Limb (tissue), 2 donors: Measurements from ENCODE around the gene OR8B8.
A peak's percentile ranks its signal among the peaks of the same experiment; 100 is the strongest.
"Not testable (repeated sequence)": the region's sequence is repeated elsewhere in the genome, so short reads cannot be mapped to it uniquely, and the experiment has no call there.

Source experiments
- DNase-seq, 2 donors: peaks; one replicate each; pipeline ENCODE4 v3.0.0-alpha.2; 2016; ENCODE audit errors: extremely low spot score in 2 of 2

OR8B8 gene

DNA sequence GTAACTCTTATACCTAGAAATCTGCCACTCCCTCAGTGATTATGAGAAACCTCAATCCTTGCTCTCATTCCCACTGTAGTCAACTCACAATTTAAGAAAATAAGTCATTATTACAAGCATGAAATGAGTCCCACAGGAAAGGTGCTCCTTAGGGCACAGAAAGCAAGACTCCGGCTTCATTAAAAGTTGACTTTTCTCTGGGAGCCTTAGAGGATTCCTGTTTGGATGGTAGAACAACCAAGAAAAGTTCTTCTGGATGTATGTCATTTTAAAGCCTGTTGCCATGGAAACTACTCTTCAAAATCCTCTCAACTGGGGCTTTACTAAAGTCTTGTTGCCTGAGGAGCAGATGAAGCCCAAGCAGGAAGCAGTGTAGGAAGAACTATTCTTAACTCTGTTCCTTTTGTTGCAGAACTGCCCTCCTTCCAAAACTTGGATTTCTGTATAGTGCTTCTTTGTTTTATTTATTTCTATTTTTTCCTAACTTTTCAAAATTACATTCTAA, at the start of gene OR8B8:
Gene OR8B8, minus strand, starts transcription at position 51 of the 505 bp plus-strand sequence. CDS start 4,611 bp downstream, outside the sequence.
- DNase-seq: no peak

- DNase-seq: no peak
Observed at GRCh38 chr11:124493016-124493655, 47.6 kb upstream of the OR8B8 start.

- DNase-seq: no peak
Observed at GRCh38 chr11:124483422-124483821, 37.9 kb upstream of the OR8B8 start.

DNA sequence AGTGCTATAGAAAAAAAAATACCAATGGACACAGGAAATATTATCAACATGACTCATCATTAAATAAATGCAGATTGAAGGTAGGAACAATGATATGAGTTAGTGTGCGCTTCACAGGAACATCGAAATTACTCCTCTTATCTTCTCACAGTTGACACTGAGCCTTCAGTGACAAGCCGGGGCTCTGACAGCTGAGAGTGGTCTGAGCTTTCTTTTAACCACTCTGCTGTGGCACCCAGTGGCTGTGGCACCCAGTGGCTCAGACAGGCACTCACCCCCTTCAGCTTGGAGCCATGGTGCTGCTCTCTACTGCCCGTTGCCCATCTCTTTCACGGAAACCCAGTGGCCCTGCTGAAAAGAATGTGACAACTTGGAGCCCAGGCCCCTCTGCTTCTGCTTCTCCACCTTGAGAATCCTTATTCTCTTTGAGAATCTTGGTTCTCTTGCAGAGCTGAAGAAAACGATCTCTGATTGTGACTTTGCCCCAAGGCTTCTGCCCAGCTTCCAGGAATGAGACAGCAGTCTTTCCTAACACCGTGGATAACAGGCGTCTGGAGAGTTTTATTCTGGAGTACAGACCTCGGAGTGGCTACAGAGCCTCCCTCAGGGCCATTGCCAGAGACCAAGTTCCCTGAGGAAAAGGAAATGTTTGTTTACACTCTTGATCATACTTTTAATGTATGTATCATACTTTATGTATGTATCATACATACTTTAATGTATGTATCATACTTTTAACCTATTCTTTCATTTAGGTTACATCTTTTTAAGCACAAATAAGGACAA, 37.1 kb upstream of the OR8B8 start:
- DNase-seq: no peak

- DNase-seq: peak in 1 of 2 donors; percentile 18
Observed at GRCh38 chr11:124481365-124482323, 36.1 kb upstream of the OR8B8 start.

GRCh38 chr11:124479561-124479960, 34.1 kb upstream of the OR8B8 start:
- no peak for DNase-seq

- no peak for DNase-seq
Observed at GRCh38 chr11:124475265-124475664, 29.8 kb upstream of the OR8B8 start.

- no peak for DNase-seq
Observed at GRCh38 chr11:124474779-124475178, 29.3 kb upstream of the OR8B8 start.

DNA sequence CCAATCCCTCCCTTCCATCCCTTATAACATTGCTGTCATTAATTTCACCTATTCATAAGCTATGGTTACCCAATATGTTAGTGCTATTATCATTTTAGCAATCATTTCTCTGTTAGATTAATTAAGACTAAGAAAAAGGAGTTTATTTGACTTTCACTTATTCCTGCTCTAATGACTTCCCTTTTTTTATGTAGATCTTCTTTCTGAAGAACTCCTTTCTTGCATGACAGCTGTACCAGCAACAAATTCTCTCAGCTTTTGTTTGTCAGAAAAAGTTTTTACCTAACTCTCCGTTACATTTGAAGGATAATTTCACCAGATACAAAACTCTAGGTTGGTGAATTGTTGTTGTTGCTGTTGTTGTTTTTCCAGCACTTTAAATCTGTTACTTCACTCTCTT, 28.6 kb upstream of the OR8B8 start:
- DNase-seq: no peak

DNA sequence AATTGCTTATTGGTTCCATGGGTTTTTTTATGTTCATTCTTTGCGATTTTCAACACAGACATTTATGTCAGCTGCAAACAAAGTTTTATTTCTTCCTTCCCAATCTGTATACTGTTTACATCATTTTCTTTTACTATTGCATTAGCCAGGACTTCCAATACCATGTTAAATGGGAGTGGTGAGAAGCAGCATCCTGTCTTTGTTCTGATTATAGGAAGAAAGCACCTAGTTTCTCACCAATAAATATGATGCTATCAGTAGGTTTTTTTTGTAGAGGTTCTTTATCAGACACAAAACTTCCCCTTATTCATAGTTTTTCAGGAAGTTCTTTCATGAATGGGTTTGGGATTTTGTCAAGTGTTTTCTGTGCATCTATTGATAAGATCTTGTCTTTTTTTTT, 28.0 kb upstream of the OR8B8 start:
- no peak for DNase-seq

DNA sequence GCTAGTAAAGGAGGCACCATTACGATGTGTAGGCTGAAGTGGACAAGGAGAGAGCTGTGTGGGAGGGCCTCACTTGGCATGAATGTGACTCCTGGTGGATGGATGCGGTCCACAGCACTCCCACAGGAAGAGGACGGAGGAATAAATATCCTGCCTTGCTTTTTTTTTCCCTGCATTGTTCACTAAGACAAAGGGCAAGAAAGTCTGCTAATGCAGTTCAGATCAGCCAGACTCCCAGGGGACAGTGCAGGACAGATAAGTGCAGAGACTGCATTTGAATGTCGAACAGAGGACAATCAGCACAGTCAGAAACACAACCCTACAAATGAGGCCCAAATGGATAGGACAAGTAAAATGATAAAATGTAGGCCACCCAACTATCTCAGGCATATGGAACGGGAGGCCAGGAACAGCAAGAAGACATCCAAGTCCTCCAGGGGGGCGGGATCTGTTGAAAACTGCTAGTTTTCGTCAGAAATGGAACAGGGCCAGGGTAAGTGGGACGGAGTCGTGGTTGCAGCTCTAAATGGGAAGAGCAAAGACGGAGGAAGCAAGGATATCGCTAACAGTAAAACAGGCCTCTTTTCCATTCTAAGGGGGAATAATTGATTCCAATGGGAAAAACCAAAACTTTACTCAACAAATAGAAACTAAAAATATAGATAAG, 25.2 kb upstream of the OR8B8 start:
- peak in 1 of 2 donors; percentile 34 for DNase-seq

DNA sequence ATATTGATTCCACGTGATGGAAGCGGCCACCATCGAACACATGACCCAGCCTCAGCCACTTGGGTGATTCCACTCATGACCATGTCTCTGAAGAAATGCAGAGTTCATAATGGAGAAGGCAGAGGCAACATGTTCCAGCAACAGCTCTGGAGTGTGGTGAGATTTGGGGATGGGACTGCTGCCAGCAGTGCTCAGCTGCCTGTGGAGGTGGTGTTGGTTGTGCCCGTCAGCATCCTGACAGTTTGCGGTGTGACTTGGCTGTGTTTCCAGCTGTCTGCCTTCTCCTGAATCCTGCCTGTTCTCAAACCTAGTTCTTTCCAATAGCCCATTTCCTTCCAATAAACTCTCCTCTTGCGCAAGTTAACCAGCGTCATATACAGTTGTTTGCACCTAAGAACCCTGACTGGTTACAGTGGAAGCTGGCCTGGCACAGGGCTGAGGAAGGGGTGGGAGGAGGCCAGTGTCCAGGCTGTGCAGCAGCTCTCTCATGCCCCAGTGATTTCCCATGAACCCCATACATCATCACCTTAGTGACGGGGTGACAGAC, 22.0 kb upstream of the OR8B8 start:
- no peak for DNase-seq

GRCh38 chr11:124465368-124465767, 19.9 kb upstream of the OR8B8 start:
- DNase-seq: no peak

- no peak for DNase-seq
Observed at GRCh38 chr11:124463990-124464389, 18.5 kb upstream of the OR8B8 start.

GRCh38 chr11:124463324-124463723, 17.8 kb upstream of the OR8B8 start:
- DNase-seq: no peak

DNA sequence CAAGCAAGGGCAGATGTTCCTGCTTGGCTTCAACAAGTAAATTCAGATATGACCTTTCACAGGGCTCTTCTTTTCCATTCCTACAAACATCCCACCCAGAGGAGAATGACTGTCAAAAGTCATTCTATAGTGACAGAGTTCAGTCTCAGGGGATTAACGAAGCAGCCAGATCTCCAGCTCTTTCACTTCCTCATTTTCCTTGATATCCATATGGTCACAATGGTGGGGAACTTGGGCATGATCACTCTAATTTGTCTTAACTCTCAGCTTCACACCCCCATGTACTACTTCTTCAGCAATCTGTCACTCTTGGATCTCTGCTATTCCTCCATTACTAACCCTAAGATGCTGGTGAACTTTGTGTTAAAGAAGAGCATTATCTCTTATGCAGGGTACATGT, 15.0 kb upstream of the OR8B8 start:
- no peak for DNase-seq

- not testable (repeated sequence) for DNase-seq
Observed at GRCh38 chr11:124459379-124459778, 13.9 kb upstream of the OR8B8 start.

DNA sequence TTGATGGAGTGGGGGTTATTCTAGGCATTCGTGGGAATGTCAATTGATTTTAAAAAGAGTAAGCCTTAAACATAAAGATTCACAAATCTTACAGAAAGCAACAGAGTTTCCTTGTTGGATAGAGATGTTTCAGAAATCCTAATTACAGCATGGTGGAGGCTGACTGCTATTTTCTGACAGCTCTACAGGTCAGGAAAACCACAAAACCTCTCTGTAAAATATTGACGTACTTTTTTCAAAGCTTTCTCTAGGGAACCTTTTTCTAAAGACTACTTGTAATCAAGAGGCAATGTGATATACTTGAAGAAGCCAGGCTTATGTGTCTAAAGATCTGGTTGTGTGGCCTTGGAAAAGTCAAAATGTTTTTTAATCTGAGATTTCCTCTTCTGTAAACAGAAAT, 9.1 kb upstream of the OR8B8 start:
- no peak for DNase-seq

GRCh38 chr11:124446916-124447315, 1.4 kb upstream of the OR8B8 start:
- no peak for DNase-seq

DNA sequence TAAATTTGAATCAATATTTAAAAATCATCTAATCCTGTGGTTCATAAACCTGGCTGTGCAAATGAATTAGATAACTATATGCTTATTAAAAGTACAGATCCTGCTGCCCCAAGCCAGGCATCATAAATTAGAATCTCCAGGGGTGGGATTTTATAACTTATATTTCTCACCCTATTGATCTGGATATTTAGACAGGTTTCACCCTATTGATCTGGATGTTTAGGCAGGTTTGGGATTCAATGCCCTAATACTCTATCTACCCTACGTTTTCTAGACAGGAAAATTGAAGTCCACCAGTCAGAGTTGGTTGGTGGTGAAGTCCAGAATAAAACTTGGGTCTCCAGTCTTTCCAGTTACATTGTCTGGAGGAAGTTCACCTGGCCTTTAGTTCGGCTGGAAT, 2.6 kb downstream of the OR8B8 start:
- DNase-seq: no peak

- no peak for DNase-seq
Observed at GRCh38 chr11:124442442-124442841, 3.1 kb downstream of the OR8B8 start.
